Activated T-cell treated with anti-CD3 and anti-CD28 coated beads, Interleukin-2, amount 50 U/mL, for 48 hours (primary cell): ENCODE results near the gene TRIO.

ENCODE experiments used
- DNase-seq, 2 experiments: peaks; one replicate each; pipeline ENCODE4 v3.0.0-alpha.2; 2020

TRIO gene

GRCh38 chr5:14270209-14270702 is 127.1 kb downstream of the TRIO start:
- DNase-seq = no peak

- DNase-seq = no peak
Observed at GRCh38 chr5:14272548-14273205, 129.5 kb downstream of the TRIO start.

GRCh38 chr5:14273207-14273767 is 130.1 kb downstream of the TRIO start:
- no peak for DNase-seq

GRCh38 chr5:14276380-14276779 is 133.2 kb downstream of the TRIO start:
- DNase-seq = no peak

- no peak for DNase-seq
Observed at GRCh38 chr5:14277385-14278320, 134.5 kb downstream of the TRIO start.

GRCh38 chr5:14280294-14280854 is 137.2 kb downstream of the TRIO start:
- DNase-seq = no peak

GRCh38 chr5:14281746-14282181 is 138.6 kb downstream of the TRIO start:
- DNase-seq = peak in 1 of 2 experiments; percentile 29

GRCh38 chr5:14283139-14283538 is 140.0 kb downstream of the TRIO start:
- DNase-seq = no peak

GRCh38 chr5:14284392-14285148 is 141.4 kb downstream of the TRIO start:
- DNase-seq = no peak

- DNase-seq = no peak
Observed at GRCh38 chr5:14286007-14286406, 142.9 kb downstream of the TRIO start.

- DNase-seq = no peak
Observed at GRCh38 chr5:14286574-14287421, 143.7 kb downstream of the TRIO start.

GRCh38 chr5:14292766-14293658 is 149.9 kb downstream of the TRIO start:
- DNase-seq = no peak

- DNase-seq = no peak
Observed at GRCh38 chr5:14295610-14296009, 152.5 kb downstream of the TRIO start.

- no peak for DNase-seq
Observed at GRCh38 chr5:14296533-14297331, 153.6 kb downstream of the TRIO start.

GRCh38 chr5:14297697-14298096 is 154.6 kb downstream of the TRIO start:
- DNase-seq = no peak

- DNase-seq = no peak
Observed at GRCh38 chr5:14298126-14298847, 155.1 kb downstream of the TRIO start.

GRCh38 chr5:14299666-14300065 is 156.5 kb downstream of the TRIO start:
- DNase-seq = no peak

- no peak for DNase-seq
Observed at GRCh38 chr5:14301186-14301585, 158.0 kb downstream of the TRIO start.

GRCh38 chr5:14302330-14302729 is 159.2 kb downstream of the TRIO start:
- DNase-seq = no peak
